Measurements from ENCODE around the gene PID1.
A peak's percentile ranks its signal among the peaks of the same experiment; 100 is the strongest.

PID1 gene

DNA sequence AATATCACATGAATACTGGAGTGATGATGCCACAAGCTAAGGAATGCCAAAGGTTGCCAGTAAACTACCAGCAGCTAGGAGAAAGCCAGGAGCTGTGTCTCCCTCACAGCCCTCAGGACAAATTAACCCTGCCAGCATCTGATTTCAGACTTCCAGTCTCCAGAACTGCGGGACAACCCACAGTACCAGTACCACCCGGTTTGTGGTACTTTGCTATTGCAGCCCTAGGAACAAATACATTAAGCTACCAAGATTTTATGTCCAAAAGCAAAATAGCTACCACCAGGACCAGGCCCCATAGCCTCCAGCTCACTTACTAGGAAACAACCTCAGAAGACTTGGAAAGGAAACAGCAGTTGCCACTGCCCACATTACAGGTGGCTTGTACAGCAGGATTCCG, 10.0 kb downstream of the PID1 start:
- DNase-seq (ENCODE audit: low read depth, low spot score): no peak

- no peak for DNase-seq (ENCODE audit: low read depth, low spot score)
Measured at GRCh38 chr2:229257985-229258384, 13.1 kb downstream of the PID1 start.

GRCh38 chr2:229256376-229256775, 14.7 kb downstream of the PID1 start:
- DNase-seq (ENCODE audit: low read depth, low spot score): no peak

DNA sequence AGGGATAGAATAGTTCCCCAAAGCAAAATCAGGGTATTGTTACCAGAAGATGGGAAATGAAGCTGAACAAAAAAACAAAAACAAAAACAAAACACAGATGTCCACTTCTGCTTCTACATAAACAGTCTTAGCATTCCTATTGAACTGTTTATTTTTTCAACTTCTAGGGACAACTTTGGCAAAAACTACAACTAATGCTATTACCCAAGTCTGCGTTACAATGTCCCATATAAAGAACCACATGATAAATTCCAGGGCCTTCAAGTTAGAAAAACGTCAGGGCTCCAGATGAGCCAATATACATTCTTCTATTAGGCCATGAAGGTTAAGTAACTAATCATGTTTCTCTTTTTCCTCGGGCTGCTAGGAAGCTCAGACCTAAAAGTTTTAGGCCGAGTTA, 16.9 kb downstream of the PID1 start:
- DNase-seq (ENCODE audit: low read depth, low spot score): no peak

DNA sequence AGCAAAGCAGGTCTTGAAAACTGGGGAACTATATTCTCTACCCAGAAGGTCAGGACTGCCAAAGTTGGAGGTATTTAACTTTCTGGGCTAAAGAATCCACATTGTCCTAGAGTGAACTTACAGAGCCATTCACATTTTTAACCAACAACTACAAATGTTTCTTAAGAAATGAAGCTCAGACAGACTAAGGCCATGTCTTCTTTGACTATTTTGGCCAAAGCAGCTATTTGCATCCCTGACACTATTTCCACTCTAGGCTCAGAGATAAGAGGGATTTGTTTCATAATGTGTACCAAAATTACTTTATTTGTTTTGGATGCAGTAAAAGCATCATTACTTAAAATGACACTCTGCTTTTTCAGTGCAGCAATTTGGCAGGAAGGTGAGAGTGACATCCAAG, 18.1 kb downstream of the PID1 start:
- no peak for DNase-seq (ENCODE audit: low read depth, low spot score)

GRCh38 chr2:229252280-229252679, 18.8 kb downstream of the PID1 start:
- no peak for DNase-seq (ENCODE audit: low read depth, low spot score)

DNA sequence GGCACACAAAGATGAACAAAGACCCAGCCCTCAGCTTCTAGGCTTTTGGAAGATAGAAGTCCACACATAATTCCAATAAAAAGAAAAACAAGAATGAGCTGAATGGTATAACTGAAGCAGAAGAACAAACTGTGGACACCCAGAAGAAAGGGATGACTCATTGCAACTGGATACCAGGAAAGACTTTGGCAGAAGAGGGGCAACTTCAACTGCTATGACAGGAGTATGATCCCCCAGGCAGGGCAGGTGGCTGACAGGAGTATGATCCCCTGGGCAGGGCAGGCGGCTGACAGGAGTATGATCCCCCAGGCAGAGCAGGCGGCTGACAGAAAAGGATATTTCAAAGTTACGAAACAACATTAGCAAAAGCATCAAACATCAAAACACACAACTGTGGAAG, 21.6 kb downstream of the PID1 start:
- DNase-seq (ENCODE audit: low read depth, low spot score): no peak

- DNase-seq (ENCODE audit: low read depth, low spot score): no peak
Measured at GRCh38 chr2:229246334-229246733, 24.8 kb downstream of the PID1 start.

GRCh38 chr2:229244975-229245374, 26.1 kb downstream of the PID1 start:
- no peak for DNase-seq (ENCODE audit: low read depth, low spot score)

GRCh38 chr2:229243890-229244560, 27.1 kb downstream of the PID1 start:
- DNase-seq (ENCODE audit: low read depth, low spot score): no peak

DNA sequence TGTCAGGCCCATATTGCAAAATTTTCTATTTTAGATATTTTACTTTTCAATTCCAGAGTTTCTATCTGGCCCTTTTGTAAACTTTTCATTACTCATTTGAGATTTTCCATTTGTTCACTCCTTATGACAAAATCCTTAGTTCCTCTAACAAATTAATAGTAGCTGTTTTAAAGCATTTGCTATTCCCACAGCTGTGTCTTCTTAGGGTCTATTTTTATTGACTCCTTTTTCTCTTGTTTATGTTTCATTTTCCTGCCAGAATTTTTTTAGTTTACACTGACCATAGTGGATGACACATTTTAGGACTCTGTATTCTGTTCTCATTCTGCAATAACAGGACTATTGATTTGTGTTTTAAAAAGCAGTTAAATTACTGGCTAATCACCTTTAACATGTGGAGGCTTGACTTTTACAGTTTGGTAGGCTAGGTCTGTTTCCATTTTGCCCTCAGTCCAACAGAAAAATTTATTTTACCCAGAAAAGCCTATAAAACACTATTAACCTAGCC, 30.0 kb downstream of the PID1 start:
- DNase-seq (ENCODE audit: low read depth, low spot score): no peak

DNA sequence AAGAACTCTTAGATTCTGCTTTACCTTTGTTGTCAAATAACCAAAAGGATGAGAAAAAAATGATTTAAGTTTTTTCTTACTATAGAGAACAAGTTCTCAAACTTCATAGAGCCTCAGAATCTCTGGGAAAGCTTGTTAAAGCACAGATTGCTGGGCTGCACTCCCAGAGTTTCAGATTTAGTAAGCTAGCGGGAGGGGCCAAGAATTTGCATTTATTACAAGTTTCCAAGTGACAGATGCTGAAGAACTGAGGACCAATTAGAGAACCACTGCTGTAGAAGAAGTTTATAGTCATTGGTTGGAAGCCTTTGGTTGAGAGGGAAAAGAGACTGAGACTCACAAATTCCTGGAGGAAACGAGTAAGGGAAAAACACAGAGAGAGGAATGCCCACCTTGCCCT, 32.1 kb downstream of the PID1 start:
- DNase-seq (ENCODE audit: low read depth, low spot score): no peak

DNA sequence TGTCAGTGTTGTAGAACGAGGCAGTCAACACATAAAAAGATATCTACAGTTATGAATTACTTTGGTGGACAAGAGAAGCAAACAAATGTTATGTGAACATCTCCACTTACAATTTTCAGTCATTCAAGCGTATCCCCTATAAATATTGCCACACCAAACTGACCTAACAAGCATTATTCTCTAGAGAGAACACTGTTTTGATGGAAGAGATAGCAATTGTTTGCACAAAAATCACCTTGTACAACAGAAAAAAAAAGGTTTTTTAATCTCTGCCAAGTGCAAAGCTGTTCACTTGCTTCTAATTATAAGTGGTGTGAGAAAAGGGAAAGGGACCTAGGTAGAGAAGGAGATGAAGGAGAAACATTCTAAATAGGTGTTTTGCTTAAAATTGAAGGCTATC, 33.8 kb downstream of the PID1 start:
- no peak for DNase-seq (ENCODE audit: low read depth, low spot score)

- DNase-seq (ENCODE audit: low read depth, low spot score): peak; percentile 9
Measured at GRCh38 chr2:229235131-229235914, 35.8 kb downstream of the PID1 start.

GRCh38 chr2:229231885-229232284, 39.2 kb downstream of the PID1 start:
- no peak for DNase-seq (ENCODE audit: low read depth, low spot score)

- DNase-seq (ENCODE audit: low read depth, low spot score): no peak
Measured at GRCh38 chr2:229231328-229231868, 39.7 kb downstream of the PID1 start.

- DNase-seq (ENCODE audit: low read depth, low spot score): no peak
Measured at GRCh38 chr2:229230911-229231310, 40.2 kb downstream of the PID1 start.

- no peak for DNase-seq (ENCODE audit: low read depth, low spot score)
Measured at GRCh38 chr2:229230256-229230655, 40.8 kb downstream of the PID1 start.

DNA sequence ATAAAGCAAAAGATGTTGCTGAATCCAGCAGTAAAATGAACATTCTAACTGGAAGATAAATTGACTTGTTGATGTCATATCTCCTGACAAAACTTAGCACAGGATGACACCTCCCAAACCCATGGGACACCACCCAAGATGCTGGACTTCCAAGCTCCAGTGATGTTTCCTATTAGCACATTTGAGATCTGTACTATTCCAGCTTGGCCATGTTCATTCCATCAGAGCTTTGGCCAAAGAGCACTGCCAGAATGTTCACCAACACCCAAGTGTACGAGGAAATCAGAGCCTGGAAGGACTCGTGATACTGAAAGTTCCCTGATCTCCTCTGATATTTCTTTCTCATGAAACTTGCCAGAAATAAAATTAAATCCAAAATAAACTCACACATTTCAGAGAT, 44.7 kb downstream of the PID1 start:
- DNase-seq (ENCODE audit: low read depth, low spot score): no peak

DNA sequence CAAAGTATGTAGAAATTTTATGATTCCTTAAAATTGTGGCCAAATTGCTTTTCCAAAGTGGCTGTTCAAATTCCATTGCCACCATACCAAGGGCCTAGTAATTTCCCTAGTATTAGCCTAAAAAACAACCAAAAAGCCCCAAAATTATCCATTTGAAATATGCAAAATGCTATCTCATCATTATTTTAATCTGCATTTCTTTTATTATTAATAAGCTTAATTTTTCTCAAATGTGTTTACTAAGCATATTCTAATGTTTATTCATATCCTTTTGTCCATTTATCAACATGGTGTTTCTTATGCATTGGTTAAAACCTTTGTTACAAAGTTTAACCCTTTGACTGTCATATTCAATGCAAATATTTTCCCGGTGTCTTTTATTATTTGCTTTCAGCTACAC, 48.0 kb downstream of the PID1 start:
- DNase-seq (ENCODE audit: low read depth, low spot score): no peak

DNA sequence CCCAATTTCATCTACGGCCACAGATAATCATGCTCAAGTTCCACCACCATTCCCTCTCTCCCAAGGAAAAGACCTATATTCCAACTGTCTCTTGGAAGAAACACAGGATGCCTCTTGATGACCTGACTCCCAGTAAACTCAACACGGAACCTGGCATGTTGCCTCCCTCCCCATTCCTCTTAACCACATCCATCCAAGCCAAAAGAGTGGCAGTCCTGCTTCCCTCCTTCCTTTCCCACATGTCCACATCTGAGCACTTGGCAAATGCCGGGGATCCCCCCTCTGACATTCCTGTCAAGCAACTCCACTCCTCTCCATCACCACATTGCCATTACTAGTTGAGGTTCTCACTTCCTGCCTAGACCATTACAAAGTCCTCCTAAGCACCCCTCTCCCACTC, 49.4 kb downstream of the PID1 start:
- DNase-seq (ENCODE audit: low read depth, low spot score): no peak

- DNase-seq (ENCODE audit: low read depth, low spot score): no peak
Measured at GRCh38 chr2:229220254-229220653, 50.8 kb downstream of the PID1 start.

DNA sequence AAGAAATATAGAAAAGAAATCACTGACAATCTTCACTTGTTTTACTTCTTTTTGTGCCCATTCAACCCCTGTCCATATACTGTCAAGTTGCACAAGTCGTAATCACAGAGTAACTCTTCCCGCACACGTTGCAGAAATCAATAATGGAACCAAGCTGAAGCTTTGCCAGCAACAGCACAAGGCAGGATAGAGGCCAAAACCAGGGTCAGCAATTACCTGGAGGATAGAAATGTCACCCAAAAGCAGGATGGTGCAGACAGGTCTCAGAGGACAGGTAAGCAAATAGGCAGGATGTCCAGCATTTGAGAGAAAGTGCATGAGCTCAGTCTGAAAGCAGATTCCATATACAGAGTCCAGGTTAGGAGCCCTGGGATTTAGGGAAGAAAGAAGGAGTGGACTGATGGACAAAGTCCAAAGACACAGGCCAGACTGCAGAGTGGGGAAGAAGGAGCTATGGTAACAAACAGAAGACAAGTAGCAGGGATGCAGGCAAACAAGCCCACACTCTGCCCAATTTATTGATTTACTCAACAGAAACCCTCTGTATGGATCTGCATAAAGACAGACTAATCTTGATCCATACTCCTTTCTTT, 52.7 kb downstream of the PID1 start:
- no peak for DNase-seq (ENCODE audit: low read depth, low spot score)

Measured in ELF-1 (cell line).